ENCODE data around the gene EIF6.

DNA sequence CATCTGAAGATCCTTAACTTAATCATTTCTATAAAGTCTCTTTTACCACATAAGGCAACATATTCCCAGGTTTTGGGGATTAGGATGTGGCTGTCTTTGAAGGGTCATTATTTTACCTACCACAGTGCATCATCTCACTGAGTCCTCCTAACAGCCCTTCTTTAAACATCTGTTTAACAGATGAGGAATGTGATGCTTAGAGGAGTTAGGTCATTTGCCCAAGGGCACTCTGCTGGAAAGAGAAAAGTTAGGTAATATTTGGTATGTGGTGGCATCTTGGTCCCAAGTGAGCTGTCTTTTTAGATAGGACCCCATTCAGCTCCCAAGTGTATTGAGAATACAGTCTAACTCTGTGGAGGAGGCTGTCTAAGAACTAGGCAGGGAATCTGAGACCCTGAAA lies 47.1 kb downstream of the EIF6 start:
- TF ChIP-seq, protein P1, sequence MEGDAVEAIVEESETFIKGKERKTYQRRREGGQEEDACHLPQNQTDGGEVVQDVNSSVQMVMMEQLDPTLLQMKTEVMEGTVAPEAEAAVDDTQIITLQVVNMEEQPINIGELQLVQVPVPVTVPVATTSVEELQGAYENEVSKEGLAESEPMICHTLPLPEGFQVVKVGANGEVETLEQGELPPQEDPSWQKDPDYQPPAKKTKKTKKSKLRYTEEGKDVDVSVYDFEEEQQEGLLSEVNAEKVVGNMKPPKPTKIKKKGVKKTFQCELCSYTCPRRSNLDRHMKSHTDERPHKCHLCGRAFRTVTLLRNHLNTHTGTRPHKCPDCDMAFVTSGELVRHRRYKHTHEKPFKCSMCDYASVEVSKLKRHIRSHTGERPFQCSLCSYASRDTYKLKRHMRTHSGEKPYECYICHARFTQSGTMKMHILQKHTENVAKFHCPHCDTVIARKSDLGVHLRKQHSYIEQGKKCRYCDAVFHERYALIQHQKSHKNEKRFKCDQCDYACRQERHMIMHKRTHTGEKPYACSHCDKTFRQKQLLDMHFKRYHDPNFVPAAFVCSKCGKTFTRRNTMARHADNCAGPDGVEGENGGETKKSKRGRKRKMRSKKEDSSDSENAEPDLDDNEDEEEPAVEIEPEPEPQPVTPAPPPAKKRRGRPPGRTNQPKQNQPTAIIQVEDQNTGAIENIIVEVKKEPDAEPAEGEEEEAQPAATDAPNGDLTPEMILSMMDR (conservative IDR thresholded peaks at IDR 0.05; ENCODE audit: low read length): no peak
- TF ChIP-seq EZH2phosphoT487 (IDR thresholded peaks at IDR 0.05; ENCODE audit: borderline replicate concordance, low read depth, low read length): no peak
